ENCODE measurements around the gene GDPD5.
A peak's percentile ranks its signal among the peaks of the same experiment; 100 is the strongest.

Gene GDPD5

GRCh38 chr11:75502138-75502537, 23.6 kb downstream of the GDPD5 start:
- no peak overlapping the region for H3K4me3 ChIP-seq (ENCODE audit: low read depth, low read length)
- H3K36me3 ChIP-seq (ENCODE audit: control insufficient read depth, insufficient read depth, low read length) = no peaks in the 10 kb centered on the region
- H3K27me3 ChIP-seq (ENCODE audit: control insufficient read depth, insufficient read depth, low read length) = no peaks in the 10 kb centered on the region
- no peaks in the 10 kb centered on the region for H3K4me1 ChIP-seq (ENCODE audit: control insufficient read depth, insufficient read depth, low read length)
- no peaks in the 10 kb centered on the region for H3K9me3 ChIP-seq (ENCODE audit: control insufficient read depth, insufficient read depth, low read length)
- no peak overlapping the region for H3K9ac ChIP-seq (ENCODE audit: low read depth, low read length)

- H3K4me3 ChIP-seq (ENCODE audit: low read depth, low read length) = no peak overlapping the region
- no peaks in the 10 kb centered on the region for H3K27me3 ChIP-seq (ENCODE audit: control insufficient read depth, insufficient read depth, low read length)
- no peaks in the 10 kb centered on the region for H3K4me1 ChIP-seq (ENCODE audit: control insufficient read depth, insufficient read depth, low read length)
- no peaks in the 10 kb centered on the region for H3K9me3 ChIP-seq (ENCODE audit: control insufficient read depth, insufficient read depth, low read length)
- no peaks in the 10 kb centered on the region for H3K36me3 ChIP-seq (ENCODE audit: control insufficient read depth, insufficient read depth, low read length)
- H3K9ac ChIP-seq (ENCODE audit: low read depth, low read length) = no peak overlapping the region
These were observed 25.0 kb downstream of the GDPD5 start for GRCh38 chr11:75500742-75501141.

- Histone ChIP-seq H3K9me3 (ENCODE audit: control insufficient read depth, insufficient read depth, low read length) (no peaks in the 10 kb centered on the region), H3K36me3 (ENCODE audit: control insufficient read depth, insufficient read depth, low read length) (no peaks in the 10 kb centered on the region), H3K27me3 (ENCODE audit: control insufficient read depth, insufficient read depth, low read length) (no peaks in the 10 kb centered on the region), H3K9ac (ENCODE audit: low read depth, low read length) (no peak overlapping the region), H3K4me3 (ENCODE audit: low read depth, low read length) (no peak overlapping the region), H3K4me1 (ENCODE audit: control insufficient read depth, insufficient read depth, low read length) (no peaks in the 10 kb centered on the region)
These were observed 26.1 kb downstream of the GDPD5 start for GRCh38 chr11:75499423-75500190.

GRCh38 chr11:75498556-75499255, 27.0 kb downstream of the GDPD5 start:
- Histone ChIP-seq H3K9me3 (ENCODE audit: control insufficient read depth, insufficient read depth, low read length) (no peaks in the 10 kb centered on the region), H3K36me3 (ENCODE audit: control insufficient read depth, insufficient read depth, low read length) (no peaks in the 10 kb centered on the region), H3K4me3 (ENCODE audit: low read depth, low read length) (no peak overlapping the region), H3K9ac (ENCODE audit: low read depth, low read length) (no peak overlapping the region), H3K27me3 (ENCODE audit: control insufficient read depth, insufficient read depth, low read length) (no peaks in the 10 kb centered on the region), H3K4me1 (ENCODE audit: control insufficient read depth, insufficient read depth, low read length) (no peaks in the 10 kb centered on the region)

- Histone ChIP-seq H3K27me3 (ENCODE audit: control insufficient read depth, insufficient read depth, low read length) (no peaks in the 10 kb centered on the region), H3K9ac (ENCODE audit: low read depth, low read length) (no peak overlapping the region), H3K36me3 (ENCODE audit: control insufficient read depth, insufficient read depth, low read length) (no peaks in the 10 kb centered on the region), H3K4me1 (ENCODE audit: control insufficient read depth, insufficient read depth, low read length) (no peaks in the 10 kb centered on the region), H3K9me3 (ENCODE audit: control insufficient read depth, insufficient read depth, low read length) (no peaks in the 10 kb centered on the region), H3K4me3 (ENCODE audit: low read depth, low read length) (no peak overlapping the region)
These were observed 27.8 kb downstream of the GDPD5 start for GRCh38 chr11:75497788-75498409.

GRCh38 chr11:75496305-75496752, 29.4 kb downstream of the GDPD5 start:
- no peaks in the 10 kb centered on the region for H3K27me3 ChIP-seq (ENCODE audit: control insufficient read depth, insufficient read depth, low read length)
- H3K9me3 ChIP-seq (ENCODE audit: control insufficient read depth, insufficient read depth, low read length) = no peaks in the 10 kb centered on the region
- H3K4me1 ChIP-seq (ENCODE audit: control insufficient read depth, insufficient read depth, low read length) = no peaks in the 10 kb centered on the region
- H3K4me3 ChIP-seq (ENCODE audit: low read depth, low read length) = no peak overlapping the region
- no peaks in the 10 kb centered on the region for H3K36me3 ChIP-seq (ENCODE audit: control insufficient read depth, insufficient read depth, low read length)
- H3K9ac ChIP-seq (ENCODE audit: low read depth, low read length) = no peak overlapping the region

GRCh38 chr11:75495749-75496304, 29.9 kb downstream of the GDPD5 start:
- H3K9ac ChIP-seq (ENCODE audit: low read depth, low read length) = no peak overlapping the region

GRCh38 chr11:75493626-75494025, 32.1 kb downstream of the GDPD5 start:
- H3K4me1 ChIP-seq (ENCODE audit: control insufficient read depth, insufficient read depth, low read length) = peaks cover 9% of the 10 kb centered on the region
- no peaks in the 10 kb centered on the region for H3K36me3 ChIP-seq (ENCODE audit: control insufficient read depth, insufficient read depth, low read length)
- no peak overlapping the region for H3K9ac ChIP-seq (ENCODE audit: low read depth, low read length)
- no peak overlapping the region for H3K4me3 ChIP-seq (ENCODE audit: low read depth, low read length)
- H3K27me3 ChIP-seq (ENCODE audit: control insufficient read depth, insufficient read depth, low read length) = no peaks in the 10 kb centered on the region
- H3K9me3 ChIP-seq (ENCODE audit: control insufficient read depth, insufficient read depth, low read length) = no peaks in the 10 kb centered on the region

More at GRCh38 chr11:75495749-75496304, 29.9 kb downstream of the GDPD5 start:
- Histone ChIP-seq H3K27me3 (ENCODE audit: control insufficient read depth, insufficient read depth, low read length) (no peaks in the 10 kb centered on the region), H3K36me3 (ENCODE audit: control insufficient read depth, insufficient read depth, low read length) (no peaks in the 10 kb centered on the region), H3K4me1 (ENCODE audit: control insufficient read depth, insufficient read depth, low read length) (peaks cover 2% of the 10 kb centered on the region), H3K4me3 (ENCODE audit: low read depth, low read length) (no peak overlapping the region), H3K9me3 (ENCODE audit: control insufficient read depth, insufficient read depth, low read length) (no peaks in the 10 kb centered on the region)

- no peaks in the 10 kb centered on the region for H3K36me3 ChIP-seq (ENCODE audit: control insufficient read depth, insufficient read depth, low read length)
- H3K4me3 ChIP-seq (ENCODE audit: low read depth, low read length) = no peak overlapping the region
- H3K4me1 ChIP-seq (ENCODE audit: control insufficient read depth, insufficient read depth, low read length) = peaks cover 9% of the 10 kb centered on the region
- H3K9me3 ChIP-seq (ENCODE audit: control insufficient read depth, insufficient read depth, low read length) = no peaks in the 10 kb centered on the region
- peak overlapping the region; percentile 3 for H3K9ac ChIP-seq (ENCODE audit: low read depth, low read length)
- no peaks in the 10 kb centered on the region for H3K27me3 ChIP-seq (ENCODE audit: control insufficient read depth, insufficient read depth, low read length)
These were observed 33.4 kb downstream of the GDPD5 start for GRCh38 chr11:75492181-75492820.

- H3K9ac ChIP-seq (ENCODE audit: low read depth, low read length) = no peak overlapping the region
- peaks cover 9% of the 10 kb centered on the region for H3K4me1 ChIP-seq (ENCODE audit: control insufficient read depth, insufficient read depth, low read length)
- H3K36me3 ChIP-seq (ENCODE audit: control insufficient read depth, insufficient read depth, low read length) = no peaks in the 10 kb centered on the region
- no peaks in the 10 kb centered on the region for H3K27me3 ChIP-seq (ENCODE audit: control insufficient read depth, insufficient read depth, low read length)
- H3K4me3 ChIP-seq (ENCODE audit: low read depth, low read length) = no peak overlapping the region
- H3K9me3 ChIP-seq (ENCODE audit: control insufficient read depth, insufficient read depth, low read length) = no peaks in the 10 kb centered on the region
These were observed 34.3 kb downstream of the GDPD5 start for GRCh38 chr11:75491465-75491864.
